GM19328 (cell line): ENCODE data around the gene ITIH4.

Experiments
- ATAC-seq: cut with Tn5 transposase; IDR thresholded peaks from one replicate; pipeline ENCODE4 v1.9.1; 2021; ENCODE audit warnings: mild to moderate bottlenecking, moderate library complexity; ENCODE audit not compliant: unreplicated experiment

ITIH4 gene

GRCh38 chr3:52830535-52831258 is at the start of gene ITIH4:
Gene ITIH4 (minus strand): TSS chr3:52830672. CDS start chr3:52830642, 30 bp downstream.
- ATAC-seq = no peak

- ATAC-seq = no peak
Observed at GRCh38 chr3:52880047-52880446, 49.6 kb upstream of the ITIH4 start.

GRCh38 chr3:52879581-52879980 is 49.1 kb upstream of the ITIH4 start:
- ATAC-seq = no peak

- ATAC-seq = no peak
Observed at GRCh38 chr3:52879090-52879489, 48.6 kb upstream of the ITIH4 start.

- no peak for ATAC-seq
Observed at GRCh38 chr3:52877085-52877484, 46.6 kb upstream of the ITIH4 start.

- no peak for ATAC-seq
Observed at GRCh38 chr3:52874864-52875587, 44.6 kb upstream of the ITIH4 start.

- no peak for ATAC-seq
Observed at GRCh38 chr3:52874160-52874701, 43.8 kb upstream of the ITIH4 start.

- no peak for ATAC-seq
Observed at GRCh38 chr3:52873433-52874159, 43.1 kb upstream of the ITIH4 start.

- ATAC-seq = no peak
Observed at GRCh38 chr3:52872245-52872644, 41.8 kb upstream of the ITIH4 start.

GRCh38 chr3:52871761-52872160 is 41.3 kb upstream of the ITIH4 start:
- ATAC-seq = no peak

- no peak for ATAC-seq
Observed at GRCh38 chr3:52870471-52870870, 40.0 kb upstream of the ITIH4 start.

- no peak for ATAC-seq
Observed at GRCh38 chr3:52866427-52866826, 36.0 kb upstream of the ITIH4 start.

- ATAC-seq = no peak
Observed at GRCh38 chr3:52865994-52866393, 35.5 kb upstream of the ITIH4 start.

GRCh38 chr3:52860424-52860768 is 29.9 kb upstream of the ITIH4 start:
- no peak for ATAC-seq

GRCh38 chr3:52859686-52860423 is 29.4 kb upstream of the ITIH4 start:
- no peak for ATAC-seq

- ATAC-seq = no peak
Observed at GRCh38 chr3:52857864-52858263, 27.4 kb upstream of the ITIH4 start.

GRCh38 chr3:52857133-52857532 is 26.7 kb upstream of the ITIH4 start:
- no peak for ATAC-seq

- ATAC-seq = no peak
Observed at GRCh38 chr3:52856666-52857065, 26.2 kb upstream of the ITIH4 start.

GRCh38 chr3:52854013-52854412 is 23.5 kb upstream of the ITIH4 start:
- ATAC-seq = no peak

- ATAC-seq = no peak
Observed at GRCh38 chr3:52852419-52852818, 21.9 kb upstream of the ITIH4 start.

GRCh38 chr3:52851348-52851747 is 20.9 kb upstream of the ITIH4 start:
- ATAC-seq = no peak
